ENCODE measurements around the gene RBM4B. TPM values are rescaled to one million over a fixed set of nuclear protein-coding genes. Genes with fewer than 3 reads are reported as not detected.

The RBM4B gene
- total and polyA plus RNA-seq, 3 donors from 2014 or later = 35.0 to 35.7 (median 35.2) TPM

DNA sequence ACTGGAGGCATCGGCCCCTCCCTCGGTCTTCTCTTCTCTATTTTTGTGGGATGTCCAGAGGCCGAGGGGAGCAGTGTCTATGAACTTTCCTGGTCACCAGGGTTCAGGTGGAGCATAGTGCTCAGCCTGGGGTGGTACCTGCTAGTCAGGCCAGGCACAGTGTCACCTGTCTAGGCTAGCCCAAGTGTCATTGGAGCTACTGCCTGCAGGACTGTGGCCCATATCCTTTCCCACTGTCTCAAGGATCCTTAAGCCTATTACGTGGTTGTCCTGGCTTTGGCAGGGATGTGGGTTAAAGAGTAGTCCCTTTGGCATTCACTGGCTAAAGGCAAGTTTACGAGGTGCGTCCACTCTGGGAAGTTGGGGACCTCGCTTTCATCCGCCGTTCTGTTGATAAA lies 51.9 kb downstream of the RBM4B start:
- TF ChIP-seq, protein P1, sequence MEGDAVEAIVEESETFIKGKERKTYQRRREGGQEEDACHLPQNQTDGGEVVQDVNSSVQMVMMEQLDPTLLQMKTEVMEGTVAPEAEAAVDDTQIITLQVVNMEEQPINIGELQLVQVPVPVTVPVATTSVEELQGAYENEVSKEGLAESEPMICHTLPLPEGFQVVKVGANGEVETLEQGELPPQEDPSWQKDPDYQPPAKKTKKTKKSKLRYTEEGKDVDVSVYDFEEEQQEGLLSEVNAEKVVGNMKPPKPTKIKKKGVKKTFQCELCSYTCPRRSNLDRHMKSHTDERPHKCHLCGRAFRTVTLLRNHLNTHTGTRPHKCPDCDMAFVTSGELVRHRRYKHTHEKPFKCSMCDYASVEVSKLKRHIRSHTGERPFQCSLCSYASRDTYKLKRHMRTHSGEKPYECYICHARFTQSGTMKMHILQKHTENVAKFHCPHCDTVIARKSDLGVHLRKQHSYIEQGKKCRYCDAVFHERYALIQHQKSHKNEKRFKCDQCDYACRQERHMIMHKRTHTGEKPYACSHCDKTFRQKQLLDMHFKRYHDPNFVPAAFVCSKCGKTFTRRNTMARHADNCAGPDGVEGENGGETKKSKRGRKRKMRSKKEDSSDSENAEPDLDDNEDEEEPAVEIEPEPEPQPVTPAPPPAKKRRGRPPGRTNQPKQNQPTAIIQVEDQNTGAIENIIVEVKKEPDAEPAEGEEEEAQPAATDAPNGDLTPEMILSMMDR (IDR thresholded peaks at IDR 0.05) = no peak
- no peak for TF ChIP-seq POLR2A (IDR thresholded peaks at IDR 0.05)
- Histone ChIP-seq H3K4me3 (no peak overlapping the region), H3K27ac (no peak overlapping the region), H3K4me1 (peaks cover 13% of the 10 kb centered on the region), H3K27me3 (no peaks in the 10 kb centered on the region), H3K36me3 (ENCODE audit: low read depth, missing control alignments) (no peaks in the 10 kb centered on the region), H3K9me3 (no peaks in the 10 kb centered on the region)
- intact Hi-C loops (cut with DNase I; ENCODE audit: low total_unique reads) = no loop called here
- DNase-seq = no peak
- 91 to 93% methylated on average over 6 to 9 of the region's 9 CpGs for WGBS, 2 donors

DNA sequence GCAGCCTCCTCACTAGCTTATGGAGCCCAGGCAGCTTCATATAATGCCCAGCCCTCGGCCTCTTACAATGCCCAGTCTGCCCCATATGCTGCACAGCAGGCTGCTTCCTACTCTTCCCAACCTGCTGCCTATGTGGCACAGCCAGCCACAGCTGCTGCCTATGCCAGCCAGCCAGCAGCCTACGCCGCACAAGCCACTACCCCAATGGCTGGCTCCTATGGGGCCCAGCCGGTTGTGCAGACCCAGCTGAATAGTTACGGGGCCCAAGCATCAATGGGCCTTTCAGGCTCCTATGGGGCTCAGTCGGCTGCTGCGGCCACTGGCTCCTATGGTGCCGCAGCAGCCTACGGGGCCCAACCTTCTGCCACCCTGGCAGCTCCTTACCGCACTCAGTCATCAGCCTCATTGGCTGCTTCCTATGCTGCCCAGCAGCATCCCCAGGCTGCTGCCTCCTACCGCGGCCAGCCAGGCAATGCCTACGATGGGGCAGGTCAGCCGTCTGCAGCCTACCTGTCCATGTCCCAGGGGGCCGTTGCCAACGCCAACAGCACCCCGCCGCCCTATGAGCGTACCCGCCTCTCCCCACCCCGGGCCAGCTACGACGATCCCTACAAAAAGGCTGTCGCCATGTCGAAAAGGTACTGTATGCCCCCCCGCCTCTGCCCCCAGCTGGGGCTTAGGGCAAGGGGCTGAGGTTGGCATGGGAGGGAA lies 52.5 kb downstream of the RBM4B start:
- no peak overlapping the region for H3K4me3 ChIP-seq
- no peaks in the 10 kb centered on the region for H3K9me3 ChIP-seq
- DNase-seq = no peak
- WGBS, 2 donors = 96 to 97% methylated on average over 17 to 26 of the region's 26 CpGs
- no peak overlapping the region for H3K27ac ChIP-seq
- no peak for TF ChIP-seq POLR2A (IDR thresholded peaks at IDR 0.05)
- no peaks in the 10 kb centered on the region for H3K27me3 ChIP-seq
- no peaks in the 10 kb centered on the region for H3K36me3 ChIP-seq (ENCODE audit: low read depth, missing control alignments)
- H3K4me1 ChIP-seq = peaks cover 17% of the 10 kb centered on the region
- intact Hi-C loops (cut with DNase I; ENCODE audit: low total_unique reads) = no loop called here

DNA sequence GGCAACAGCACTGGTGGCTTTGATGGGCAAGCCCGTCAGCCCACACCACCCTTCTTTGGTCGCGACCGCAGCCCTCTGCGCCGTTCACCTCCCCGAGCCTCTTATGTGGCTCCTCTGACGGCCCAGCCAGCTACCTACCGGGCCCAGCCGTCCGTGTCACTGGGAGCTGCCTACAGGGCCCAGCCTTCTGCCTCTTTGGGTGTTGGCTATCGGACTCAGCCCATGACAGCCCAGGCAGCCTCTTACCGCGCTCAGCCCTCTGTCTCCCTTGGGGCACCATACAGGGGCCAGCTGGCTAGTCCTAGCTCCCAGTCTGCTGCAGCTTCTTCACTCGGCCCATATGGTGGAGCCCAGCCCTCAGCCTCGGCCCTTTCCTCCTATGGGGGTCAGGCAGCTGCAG lies 53.2 kb downstream of the RBM4B start:
- Histone ChIP-seq H3K27ac (no peak overlapping the region), H3K36me3 (ENCODE audit: low read depth, missing control alignments) (no peaks in the 10 kb centered on the region), H3K27me3 (no peaks in the 10 kb centered on the region), H3K9me3 (no peaks in the 10 kb centered on the region), H3K4me1 (peaks cover 22% of the 10 kb centered on the region), H3K4me3 (no peak overlapping the region)
- TF ChIP-seq POLR2A (IDR thresholded peaks at IDR 0.05) = no peak
- TF ChIP-seq, protein P1 (IDR thresholded peaks at IDR 0.05) = no peak
- DNase-seq = no peak
- intact Hi-C loops (cut with DNase I; ENCODE audit: low total_unique reads) = no loop called here
- 72 to 88% methylated on average over 4 to 13 of the region's 16 CpGs for WGBS, 2 donors

DNA sequence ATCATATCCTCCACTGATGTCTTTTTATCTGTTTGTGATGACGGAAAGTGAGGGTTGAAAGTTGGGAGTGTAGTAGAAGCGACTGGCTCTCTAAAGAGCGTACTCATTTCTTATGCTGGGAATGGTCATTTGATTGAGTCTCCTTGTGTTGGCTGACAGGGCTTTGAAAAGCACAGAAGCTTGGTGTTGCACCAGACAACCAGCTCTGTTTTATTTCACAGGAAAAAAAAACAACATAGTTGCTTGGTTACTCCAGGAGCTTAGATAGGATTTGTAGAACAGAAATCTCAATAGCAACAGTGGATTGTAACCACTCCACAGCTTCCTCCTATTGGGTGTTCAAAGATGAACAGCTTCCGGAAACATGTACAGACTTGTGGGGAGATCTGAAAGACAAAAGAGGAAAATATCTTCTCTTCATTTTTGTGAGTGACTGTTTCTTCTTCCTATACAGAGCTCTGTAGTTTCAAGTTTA lies 58.6 kb downstream of the RBM4B start:
- DNase-seq = no peak
- H3K4me1 ChIP-seq = peaks cover 38% of the 10 kb centered on the region

DNA sequence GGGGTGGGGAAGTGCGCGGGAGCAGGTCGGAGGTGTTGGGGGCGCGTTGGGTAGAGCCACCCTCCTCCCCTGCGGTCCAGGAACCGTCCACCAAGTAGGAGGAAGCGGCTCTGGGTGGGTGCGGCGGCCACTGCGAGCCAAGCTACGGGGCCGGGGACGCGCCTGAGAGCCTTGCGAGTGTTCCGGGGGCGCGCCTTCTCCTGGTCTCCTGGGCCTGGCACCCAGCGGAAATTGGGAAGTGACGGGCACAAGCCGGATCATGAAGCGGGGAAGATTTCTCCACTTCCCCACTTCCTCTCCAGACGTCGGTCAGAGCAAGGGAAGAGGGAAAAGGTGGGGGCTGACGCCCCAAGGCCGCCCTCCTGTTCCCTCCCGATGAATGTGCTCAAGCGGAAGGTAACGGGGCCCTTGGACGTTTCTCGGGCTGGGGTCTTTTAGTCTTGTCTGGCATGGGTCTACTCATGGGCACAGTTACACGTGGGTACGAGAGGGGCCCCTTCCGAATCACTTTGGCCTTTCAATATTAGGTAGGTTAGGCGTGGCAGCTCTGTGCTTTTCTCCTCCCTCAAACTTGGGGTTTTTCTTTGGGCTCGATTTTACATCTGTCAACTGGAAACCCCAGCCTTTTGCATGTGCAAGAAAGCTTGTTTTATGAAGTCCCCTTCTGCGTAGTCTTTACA lies 60.4 kb downstream of the RBM4B start:
- Histone ChIP-seq H3K36me3 (ENCODE audit: low read depth, missing control alignments) (no peaks in the 10 kb centered on the region), H3K4me3 (peak overlapping the region; percentile 71 to 85), H3K27ac (peak overlapping the region; percentile 88 to 98), H3K9me3 (no peaks in the 10 kb centered on the region), H3K27me3 (no peaks in the 10 kb centered on the region), H3K4me1 (peaks cover 29% of the 10 kb centered on the region)
- 0 to 1% methylated on average over 19 to 35 of the region's 38 CpGs for WGBS, 2 donors
- intact Hi-C loops (cut with DNase I; ENCODE audit: low total_unique reads) = no loop called here
- TF ChIP-seq POLR2A (IDR thresholded peaks at IDR 0.05) = no peak
- TF ChIP-seq, protein P1 (IDR thresholded peaks at IDR 0.05) = no peak
- peak; percentile 81 for DNase-seq

More for the DNA sequence above, 58.6 kb downstream of the RBM4B start:
- Histone ChIP-seq H3K27me3 (no peaks in the 10 kb centered on the region), H3K4me3 (no peak overlapping the region), H3K9me3 (no peaks in the 10 kb centered on the region), H3K36me3 (ENCODE audit: low read depth, missing control alignments) (no peaks in the 10 kb centered on the region), H3K27ac (peak overlapping the region in 1 of 2 donors; percentile 98)
- 43 to 58% methylated on average over 4 of the region's 4 CpGs for WGBS, 2 donors
- intact Hi-C loops (cut with DNase I; ENCODE audit: low total_unique reads) = no loop called here
- TF ChIP-seq, protein P1 (IDR thresholded peaks at IDR 0.05) = no peak
- TF ChIP-seq POLR2A (IDR thresholded peaks at IDR 0.05) = no peak

All from testis (tissue), 3 donors.